Medulla oblongata (tissue), 1 donor: ENCODE results near the gene BCDIN3D.
"Not testable (repeated sequence)": the region's sequence is repeated elsewhere in the genome, so short reads cannot be mapped to it uniquely, and the experiment has no call there.

ENCODE experiments used
- DNase-seq: peaks from one replicate; pipeline ENCODE4 v3.0.0-alpha.2; 2015; ENCODE audit errors: extremely low spot score

BCDIN3D gene, protein sequence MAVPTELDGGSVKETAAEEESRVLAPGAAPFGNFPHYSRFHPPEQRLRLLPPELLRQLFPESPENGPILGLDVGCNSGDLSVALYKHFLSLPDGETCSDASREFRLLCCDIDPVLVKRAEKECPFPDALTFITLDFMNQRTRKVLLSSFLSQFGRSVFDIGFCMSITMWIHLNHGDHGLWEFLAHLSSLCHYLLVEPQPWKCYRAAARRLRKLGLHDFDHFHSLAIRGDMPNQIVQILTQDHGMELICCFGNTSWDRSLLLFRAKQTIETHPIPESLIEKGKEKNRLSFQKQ

DNA sequence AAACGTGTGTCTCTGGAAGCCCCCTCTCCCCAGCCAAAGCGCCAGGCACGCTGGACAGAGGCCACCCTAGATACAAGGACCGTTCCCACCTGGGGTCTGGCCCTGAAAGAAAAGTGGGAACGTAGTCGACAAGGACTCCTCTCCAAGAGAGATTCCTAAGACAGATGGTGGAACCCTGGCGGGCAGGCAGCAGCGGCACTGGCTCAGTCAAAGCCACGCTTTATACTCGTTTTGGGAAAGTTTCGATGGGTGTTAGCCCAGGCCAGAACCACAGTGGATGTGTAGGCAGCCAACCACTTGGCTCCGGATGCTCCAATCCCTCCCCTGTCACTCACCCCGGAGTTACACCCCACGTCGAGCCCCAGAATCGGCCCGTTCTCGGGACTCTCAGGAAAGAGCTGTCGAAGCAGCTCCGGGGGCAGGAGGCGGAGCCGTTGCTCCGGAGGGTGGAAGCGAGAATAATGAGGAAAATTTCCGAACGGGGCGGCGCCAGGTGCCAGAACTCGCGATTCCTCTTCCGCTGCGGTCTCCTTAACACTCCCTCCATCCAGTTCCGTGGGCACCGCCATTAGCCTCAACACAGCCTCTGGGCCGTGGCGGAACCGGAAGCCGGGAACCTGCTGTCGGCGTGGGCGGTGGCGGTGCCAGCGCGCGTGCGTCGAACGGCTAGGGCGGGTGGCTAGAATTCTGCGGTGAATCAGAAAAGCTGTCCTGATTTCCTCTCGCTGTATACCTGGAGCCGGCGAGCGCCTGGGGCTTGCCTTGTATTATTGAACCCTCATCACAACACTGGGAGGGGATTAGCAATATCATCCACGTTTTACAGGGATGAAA lies at the start of gene BCDIN3D:
BCDIN3D (minus strand) TSS at position 588 of the 834 bp plus-strand sequence; CDS start at position 569, 19 bp downstream.
- peak; percentile 93 for DNase-seq

DNA sequence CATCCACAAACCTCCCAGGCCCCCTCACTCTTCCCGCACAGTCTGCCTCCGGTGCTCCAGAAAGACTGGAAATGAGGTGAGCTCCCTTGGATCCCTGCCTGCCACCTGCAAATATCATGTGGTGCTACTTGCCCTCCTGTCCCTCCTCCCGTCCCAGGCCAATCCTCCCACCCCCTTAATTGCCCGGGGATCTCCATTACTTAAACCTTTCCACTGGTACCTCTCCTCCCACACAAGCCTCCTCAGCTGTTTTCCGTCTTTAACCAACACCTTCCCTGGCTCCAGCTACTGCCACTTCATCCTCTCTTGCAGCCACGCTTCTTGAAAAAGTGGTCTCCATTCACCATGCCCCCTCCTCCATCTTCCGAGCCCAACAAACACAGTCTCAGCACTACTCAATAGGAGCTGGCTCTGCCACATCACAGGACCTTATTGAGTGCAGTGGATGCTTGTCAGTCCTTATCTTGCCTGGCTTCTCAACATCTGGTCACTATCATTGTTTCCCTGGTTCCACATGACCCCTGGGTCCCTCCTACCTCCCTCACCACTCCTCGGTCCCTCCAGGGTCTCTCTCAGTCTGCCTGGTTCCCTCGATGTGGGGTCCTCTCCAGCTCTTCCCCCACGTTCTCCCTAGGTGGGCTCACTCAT lies 49.3 kb upstream of the BCDIN3D start:
- DNase-seq: no peak

DNA sequence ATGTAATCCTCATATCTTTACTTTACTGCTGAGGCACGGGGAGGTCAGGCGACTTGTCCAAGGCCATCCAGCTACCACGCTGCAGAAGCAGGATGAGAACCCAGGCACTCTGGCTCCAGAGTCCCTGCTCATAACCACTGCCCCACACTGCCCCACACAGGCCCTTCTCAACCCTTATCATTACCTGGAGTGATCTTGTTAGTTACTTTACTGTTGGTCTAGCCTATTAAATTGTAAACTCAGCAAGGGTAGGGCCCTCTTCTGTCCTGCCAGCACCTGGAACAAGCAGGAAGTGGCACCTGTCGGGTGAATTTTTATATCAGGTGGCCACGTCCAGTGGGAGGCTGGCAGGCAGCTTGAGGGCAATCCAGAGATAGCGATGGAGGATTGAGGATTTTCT lies 48.6 kb upstream of the BCDIN3D start:
- DNase-seq: no peak

DNA sequence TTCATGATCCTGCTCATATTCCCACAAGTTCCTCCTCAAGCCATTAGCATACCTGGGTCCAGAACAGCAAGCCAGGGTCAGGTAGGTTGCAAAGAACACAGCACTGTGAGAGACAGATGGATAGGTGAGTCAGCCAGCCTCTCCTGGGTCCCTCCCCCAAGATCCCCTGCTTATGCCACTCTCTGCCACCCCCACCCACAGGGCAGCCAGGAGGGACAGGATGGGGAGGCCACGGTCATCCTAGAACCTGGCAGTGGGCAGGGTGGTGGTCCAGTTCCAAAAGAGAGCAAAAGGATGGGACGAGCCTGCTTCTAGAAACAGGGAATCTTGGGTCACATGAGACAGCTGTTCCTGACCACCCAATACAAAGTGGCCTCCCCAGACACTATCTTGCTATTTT lies 48.1 kb upstream of the BCDIN3D start:
- no peak for DNase-seq

DNA sequence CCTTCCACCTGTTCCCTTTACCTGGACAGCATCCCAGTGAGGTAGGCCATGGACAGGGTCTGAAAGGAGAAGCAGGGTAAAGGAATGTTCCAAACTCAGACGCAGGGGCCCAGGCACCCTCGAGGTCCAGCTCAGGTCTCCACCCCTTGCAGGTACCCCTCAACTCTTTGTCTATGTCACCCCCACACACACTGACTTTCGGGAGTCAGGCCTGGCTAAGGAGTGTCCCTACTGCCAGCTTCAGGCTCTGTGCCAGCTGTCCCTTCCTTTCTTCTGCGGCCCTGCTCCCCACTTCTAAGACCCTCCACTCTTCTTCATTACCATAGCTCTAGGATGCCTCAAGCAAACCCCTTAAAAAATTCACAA lies 47.2 kb upstream of the BCDIN3D start:
- DNase-seq: no peak

DNA sequence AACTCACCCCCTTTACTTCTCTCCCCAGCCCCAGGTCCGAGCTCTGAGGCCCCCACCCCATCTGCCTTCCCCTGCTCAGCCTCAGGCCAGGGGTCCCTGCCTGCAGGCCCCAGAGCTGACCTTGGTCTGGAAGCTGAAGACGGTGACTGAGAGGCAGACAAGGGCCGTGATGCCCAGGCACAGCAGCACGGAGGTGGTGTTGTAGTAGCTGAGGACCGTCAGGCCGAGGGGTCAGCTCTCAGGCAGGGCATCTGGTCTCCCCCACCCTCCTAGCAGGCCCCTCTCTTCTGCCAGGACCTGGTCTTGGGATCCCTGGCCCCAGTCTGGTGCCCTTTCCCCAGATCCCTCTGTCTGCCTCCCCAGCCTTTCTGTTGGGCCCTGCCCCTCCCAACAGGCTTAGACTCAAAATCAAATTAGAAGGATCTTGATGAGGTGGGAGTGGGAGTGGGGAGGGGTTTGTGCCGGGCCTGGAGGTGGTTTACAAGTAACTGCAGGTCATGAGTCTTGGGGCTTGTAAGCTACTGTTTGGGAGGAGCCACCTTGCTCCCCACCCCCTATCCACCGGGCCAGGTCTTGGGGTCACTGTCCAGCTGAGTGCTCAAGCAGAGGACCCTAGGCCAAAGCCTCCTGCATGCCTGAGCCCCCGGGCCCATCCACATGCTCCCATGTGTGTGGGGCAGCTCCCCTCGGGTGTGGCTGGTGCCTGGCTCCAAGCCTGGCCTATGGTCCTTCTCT lies 46.6 kb upstream of the BCDIN3D start:
- DNase-seq: no peak

DNA sequence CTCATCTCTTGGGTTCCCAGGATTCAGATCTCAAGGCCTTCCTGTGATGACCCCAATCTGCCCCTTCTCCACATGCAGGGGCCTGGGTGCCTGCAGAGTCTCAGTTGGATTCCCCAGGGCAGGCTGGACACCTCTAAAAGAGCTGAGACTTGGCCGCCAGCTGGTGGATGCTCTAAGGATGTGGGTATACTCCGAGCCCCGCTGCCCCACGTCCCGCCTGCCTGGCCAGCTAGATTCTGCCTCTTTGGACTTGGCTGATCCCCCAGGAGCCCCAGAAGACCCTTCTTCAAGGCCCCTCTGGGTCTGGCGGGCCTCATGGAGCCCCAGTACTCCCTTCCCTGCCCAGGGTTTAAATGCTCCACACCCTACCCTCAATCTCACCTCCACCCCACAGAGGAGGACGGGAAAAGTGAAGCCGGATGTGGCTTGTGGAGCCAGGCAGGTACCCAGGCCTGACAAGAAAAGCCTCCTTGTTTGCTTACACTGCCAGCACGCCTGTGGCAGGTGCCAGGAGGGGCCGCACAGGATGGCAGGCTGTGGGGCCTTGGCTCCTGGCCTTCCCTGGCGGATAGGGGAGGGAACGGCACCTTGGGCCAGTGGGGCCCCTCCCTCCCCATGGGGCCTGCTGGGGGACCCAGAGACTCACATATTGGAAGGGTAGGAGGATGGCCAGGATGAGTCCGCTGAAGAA lies 45.7 kb upstream of the BCDIN3D start:
- no peak for DNase-seq

DNA sequence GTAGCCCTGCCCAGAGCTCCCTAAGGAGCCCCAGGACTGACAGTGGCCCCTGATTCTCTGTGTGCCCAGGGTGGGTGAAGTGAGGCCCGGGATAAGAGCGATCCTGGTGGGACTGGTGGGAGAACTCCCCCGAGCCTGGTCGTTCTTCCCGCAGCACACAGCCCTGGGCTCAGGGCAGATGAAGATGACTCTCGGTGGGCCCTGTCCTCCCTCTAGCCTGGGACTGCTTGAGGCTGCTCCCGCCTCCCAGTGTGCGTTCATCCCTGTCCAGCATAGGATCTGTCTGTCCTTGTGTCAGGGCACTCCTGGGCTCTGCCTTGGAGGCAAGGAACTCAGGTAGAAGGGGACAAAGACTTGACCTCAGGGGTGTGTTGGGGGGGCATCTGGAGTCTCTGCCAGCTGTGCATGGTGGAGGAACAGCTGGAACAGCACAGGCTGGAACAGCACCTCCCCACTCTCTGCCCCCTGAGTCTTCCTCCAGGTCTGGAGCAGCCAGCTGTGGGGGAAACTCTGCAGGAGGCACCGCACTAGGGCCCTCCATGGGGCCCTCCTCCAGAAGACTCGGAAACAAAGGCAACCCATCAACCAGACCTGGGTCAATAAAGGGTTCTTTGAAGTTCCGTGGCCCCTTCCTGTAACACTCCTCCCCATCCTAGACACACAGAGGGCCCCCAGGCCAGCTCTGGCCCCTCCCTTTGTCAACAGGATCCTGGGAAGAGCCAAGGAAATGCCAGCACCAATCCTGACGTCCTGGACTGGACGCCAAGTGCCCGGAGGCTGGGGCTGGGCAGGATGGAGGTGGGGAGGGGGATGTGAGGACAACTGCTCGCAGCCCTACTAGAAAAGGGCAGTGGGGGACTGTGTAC lies 44.9 kb upstream of the BCDIN3D start:
- DNase-seq: no peak

DNA sequence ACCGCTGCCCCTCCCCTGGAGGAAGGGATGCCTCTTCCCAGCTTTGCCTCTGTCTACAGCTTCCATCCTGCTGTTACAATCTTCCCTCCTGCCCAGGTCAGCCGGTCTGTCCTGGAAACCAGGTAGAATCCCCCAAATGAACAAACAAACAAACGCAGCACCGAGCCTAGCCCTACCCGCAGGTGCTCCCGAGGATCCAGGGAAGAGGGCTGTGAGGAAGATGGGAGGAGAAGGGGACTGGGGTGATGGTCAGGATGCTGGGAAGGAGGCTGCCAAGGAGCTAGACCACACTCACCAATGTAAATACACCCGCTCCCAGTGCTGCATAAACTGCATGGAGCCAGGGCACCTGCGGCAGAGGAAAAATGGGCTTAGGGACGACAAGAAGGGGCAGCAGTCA lies 44.2 kb upstream of the BCDIN3D start:
- no peak for DNase-seq

DNA sequence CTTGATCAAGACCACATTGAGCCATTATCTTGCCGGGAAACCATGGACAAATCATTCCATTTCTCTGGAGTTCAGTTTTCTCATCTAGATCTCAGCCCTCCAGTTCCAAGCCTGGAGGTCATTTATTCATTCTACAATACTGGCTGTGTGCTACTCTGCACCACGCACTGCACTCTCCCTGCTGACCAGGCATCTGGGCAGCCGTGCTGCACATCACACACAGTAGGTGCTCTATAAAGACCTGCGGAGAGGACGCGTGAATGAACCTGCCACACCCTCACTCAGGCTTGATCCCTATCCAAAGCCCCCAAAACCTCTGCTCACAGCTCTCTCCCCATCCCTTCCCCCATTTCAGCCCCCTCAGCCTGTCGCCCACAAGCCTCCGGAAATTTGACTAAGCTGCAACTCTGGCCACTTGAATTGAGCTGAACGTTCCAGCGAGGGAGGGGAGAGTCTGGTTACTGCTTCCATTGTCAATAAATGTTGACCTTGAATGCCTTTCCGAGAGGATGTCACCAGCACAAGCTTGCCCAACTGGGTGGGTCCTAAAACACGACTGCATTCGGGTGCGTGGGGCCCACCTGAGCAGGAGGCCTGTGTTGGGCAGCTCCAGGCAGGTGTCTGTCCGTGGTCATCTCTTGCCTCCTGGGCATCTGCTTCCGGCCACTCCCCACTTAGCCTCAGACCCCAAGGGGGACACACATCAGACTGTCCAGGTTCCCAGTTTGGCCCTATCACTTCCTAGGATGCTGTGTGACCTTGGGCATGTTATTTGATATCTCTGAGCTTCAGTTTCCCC lies 43.0 kb upstream of the BCDIN3D start:
- DNase-seq: no peak

DNA sequence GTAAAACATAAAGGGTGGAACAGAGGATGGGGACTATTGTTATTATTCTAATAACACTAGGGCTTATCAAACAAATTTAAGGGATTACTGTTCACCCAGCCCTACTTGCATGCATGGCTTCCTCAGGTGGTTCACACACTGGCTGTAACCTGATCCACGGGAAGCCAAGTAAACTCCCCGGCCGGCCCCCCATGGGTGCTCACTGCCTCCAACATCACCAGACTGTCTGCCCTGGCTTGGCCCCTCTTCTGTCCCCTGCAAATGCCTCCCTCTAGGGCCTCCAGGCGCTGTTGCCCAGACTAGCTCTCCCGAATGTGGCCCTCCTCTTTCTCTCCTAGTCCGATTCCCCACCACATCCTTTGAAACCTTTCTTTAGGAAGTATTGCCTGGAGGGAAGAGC lies 42.2 kb upstream of the BCDIN3D start:
- no peak for DNase-seq

DNA sequence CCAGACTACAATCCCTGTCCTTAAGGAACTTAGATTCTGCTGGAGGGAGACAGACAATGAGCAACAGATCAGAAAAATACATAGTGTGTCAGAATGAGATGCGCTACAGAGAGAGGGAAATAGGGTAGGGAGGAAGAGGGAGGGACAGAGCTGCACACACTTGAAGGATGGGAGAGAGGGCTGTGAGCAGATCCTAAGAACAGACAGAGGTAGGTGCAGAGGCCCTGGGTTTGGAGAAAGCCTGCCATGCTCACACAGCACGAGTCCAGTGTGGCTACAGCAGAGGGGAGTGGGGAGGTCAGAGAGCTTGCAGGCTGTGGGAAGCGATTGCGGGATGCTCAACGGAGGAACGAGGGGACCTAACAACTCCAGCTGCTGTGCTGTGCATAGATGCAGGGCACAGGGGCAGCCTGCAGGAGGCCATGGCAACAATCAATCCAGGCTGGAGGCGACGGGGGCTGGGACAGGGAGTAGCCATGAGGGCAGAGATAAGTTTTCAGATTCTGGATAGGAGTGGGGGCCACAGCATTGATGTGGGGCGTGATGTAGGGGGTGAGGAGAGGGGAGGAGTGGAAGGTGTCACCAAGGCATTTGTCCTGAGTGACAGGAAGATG lies 40.1 kb upstream of the BCDIN3D start:
- no peak for DNase-seq

DNA sequence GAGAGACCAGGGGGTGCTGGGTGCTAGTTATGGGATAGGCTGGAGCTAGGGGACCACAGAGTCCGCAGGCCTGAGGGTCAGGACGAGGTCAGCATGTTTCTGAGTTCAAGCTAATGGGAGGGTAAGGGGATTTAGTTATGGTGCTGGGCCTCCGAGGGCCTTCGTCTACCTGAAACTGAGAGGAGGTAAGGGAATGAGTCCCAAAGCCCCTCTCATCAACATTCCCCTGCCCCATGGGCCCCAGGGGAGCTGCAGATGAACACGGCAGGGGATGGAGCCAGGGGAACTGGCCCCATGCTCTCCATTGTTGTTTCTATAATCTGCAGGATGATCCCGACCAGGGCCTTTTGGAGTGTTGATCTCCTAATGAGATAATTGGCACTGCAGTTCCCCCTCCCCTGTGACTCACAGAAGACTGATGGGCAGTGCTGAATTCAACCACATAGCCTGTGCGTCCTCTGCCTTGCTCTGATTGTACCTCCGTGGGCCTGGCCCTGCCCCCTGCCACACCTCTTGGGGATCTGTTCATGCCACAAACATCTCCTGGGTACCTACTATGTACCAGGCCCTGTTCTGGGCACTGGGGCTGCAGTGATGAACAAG lies 39.4 kb upstream of the BCDIN3D start:
- DNase-seq: no peak

DNA sequence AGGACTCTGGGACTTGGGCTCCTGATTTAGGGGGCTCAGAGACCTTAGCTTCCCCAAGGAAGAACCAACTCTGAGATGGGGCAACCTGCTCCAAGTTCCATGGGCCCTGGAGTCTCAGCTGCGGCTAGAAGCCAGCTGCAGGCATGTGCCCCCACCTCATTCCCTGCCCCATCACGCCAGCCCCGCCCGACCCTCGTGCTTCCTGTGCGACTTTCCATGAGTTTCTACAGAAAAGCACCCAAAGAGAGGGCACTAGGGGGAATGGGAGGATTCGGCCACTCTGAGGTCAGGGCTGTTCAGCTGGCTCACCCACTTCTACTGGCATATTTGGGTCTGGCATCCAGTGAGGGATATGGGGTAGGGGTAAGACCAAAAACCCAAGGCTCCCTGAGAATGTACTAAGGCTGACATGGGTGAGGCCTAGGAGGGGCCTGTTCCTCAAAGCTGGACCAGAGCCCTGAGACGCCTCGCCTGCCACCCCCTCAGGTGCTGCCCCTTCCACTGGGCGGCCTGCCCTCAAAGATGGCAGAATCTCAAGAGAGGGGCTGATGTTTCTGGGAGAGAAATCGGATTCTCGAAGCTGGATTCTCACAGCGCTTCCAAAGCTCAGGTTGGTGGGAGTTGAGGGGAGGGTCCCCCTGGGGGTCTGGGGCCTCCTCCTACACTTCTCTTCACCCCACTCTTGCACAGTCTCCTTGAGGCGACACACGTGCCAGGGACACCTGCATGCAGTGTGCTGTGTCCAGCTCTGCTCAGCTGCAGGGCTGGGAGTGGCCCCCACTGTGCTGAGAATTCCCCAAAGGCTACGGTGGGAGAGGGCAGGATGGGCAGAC lies 38.7 kb upstream of the BCDIN3D start:
- no peak for DNase-seq

DNA sequence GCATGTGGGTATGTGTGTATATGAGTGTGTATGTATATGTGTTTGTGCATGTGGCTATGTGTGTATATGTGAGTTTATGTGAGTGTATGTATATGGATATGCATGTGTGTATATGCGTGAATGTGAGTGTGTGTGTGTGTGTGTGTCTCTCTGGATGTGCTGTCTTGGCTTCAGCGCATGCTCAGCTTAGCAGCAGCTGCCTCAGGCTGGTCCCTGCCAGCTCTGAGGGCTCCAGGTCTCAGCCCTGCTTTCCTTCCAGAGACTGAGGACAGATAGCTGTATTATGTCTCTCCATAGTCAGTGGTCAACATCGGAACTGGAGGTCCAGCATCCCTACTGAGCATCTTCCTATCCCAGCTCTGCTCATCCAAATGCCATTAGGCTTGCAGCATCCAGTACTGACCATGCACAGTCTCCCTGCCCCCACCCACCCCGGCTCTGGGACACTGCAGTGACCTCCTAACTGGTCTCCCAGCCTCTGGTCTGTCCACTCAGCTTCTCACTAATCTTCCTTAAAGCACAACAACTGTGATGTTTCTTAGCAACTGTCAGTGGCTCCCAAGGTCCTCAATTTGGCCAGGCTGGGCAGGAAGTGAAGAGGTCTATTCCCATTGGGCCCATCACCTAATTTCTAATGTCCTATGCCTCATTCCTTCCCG lies 38.0 kb upstream of the BCDIN3D start:
- no peak for DNase-seq

DNA sequence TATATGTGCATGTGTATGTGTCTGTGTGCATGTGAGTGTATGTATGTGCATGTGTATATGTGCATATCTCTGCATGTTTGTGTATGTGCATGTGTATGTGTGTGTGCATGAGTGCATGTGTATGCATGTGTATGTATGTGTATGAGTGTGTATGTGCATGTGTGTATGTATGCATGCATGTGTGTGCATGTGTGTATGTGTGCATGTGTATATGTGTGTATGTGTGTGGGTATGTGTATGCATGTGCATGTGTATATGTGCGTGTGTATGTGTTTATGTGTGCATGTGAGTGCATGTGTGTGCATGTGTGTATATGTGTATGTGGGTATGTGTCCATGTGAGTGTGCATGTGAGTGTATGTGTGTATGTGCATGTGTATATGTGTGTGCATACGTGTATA lies 36.2 kb upstream of the BCDIN3D start:
- not testable (repeated sequence) for DNase-seq

DNA sequence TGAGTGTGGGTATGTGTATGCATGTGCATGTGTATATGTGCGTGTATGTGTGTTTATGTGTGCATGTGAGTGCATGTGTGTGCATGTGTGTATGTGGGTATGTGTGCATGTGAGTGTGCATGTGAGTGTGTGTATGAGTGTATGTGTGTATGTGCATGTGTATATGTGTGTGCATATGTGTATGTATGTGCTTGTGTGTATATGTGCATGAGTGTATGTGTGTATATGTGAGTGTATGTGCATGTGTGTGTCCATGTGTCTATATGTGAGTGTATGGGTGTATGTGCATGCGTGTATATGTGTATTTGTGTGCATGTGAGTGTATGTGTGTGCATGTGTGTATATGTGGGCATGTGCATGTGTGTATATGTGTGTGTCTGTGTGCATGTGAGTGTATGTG lies 35.1 kb upstream of the BCDIN3D start:
- no peak for DNase-seq
